ENCODE data around the gene AFDN. TPM values are rescaled to one million over a fixed set of nuclear protein-coding genes. Genes with fewer than 3 reads are reported as not detected.

AFDN gene
- total and polyA plus RNA-seq, 2 experiments from 2014 or later: 66.9 to 200 TPM

DNA sequence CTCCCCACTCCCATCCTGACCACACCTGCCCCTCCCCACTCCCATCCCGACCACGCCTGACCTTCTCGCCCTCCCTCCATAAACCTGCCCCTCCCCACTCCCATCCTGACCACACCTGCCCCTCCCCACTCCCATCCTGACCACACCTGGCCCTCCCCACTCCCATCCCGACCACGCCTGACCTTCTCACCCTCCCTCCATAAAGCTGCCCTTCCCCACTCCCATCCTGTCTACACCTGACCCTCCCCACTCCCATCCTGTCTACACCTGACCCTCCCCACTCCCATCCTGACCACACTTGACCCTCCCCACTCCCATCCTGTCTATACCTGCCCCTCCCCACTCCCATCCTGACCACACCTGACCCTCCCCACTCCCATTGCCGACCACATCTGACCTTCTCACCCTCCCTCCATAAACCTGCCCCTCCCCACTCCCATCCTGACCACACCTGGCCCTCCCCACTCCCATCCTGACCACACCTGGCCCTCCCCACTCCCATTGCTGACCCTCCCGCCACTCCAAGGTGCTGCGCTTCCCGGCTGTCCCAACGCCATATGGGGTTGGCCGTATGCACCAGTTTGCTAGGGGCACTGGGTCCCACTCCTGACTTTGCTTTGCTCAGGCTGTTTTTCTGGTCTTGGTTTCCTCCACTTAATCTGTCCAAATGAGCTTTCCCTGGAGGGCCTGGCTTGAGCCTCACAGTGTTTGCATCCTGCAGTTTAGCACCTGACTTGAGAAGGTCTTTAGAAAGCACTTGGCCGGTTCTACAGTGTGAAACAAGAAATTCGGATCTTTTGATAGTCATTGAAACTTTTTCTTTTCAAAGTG lies 173.7 kb downstream of the AFDN start:
- Histone ChIP-seq H2AFZ (no peak overlapping the region), H3K4me3 (no peak overlapping the region), H4K20me1 (replicated peaks; ENCODE audit: insufficient read depth) (no peaks in the 10 kb centered on the region), H3K4me1 (ENCODE audit: insufficient read depth) (peaks cover 7% of the 10 kb centered on the region), H3K4me2 (no peak overlapping the region), H3K79me2 (replicated peaks; ENCODE audit: insufficient read depth) (no peaks in the 10 kb centered on the region), H3F3A (replicated peaks; ENCODE audit: low read depth) (no peaks in the 10 kb centered on the region), H3K27ac (ENCODE audit: low read depth) (no peak overlapping the region), H3K9me2 (ENCODE audit: insufficient read depth) (no peaks in the 10 kb centered on the region), H3K36me3 (ENCODE audit: insufficient read depth) (no peaks in the 10 kb centered on the region), H3K27me3 (ENCODE audit: insufficient read depth) (no peaks in the 10 kb centered on the region)
- H3K36me3 Mint-ChIP-seq (ENCODE audit: low read depth): peaks cover 16% of the 10 kb centered on the region
- no peak for ATAC-seq
- DNase-seq (ENCODE audit: low spot score): no peak
- no peak overlapping the region for H3K4me3 Mint-ChIP-seq
- H3K27me3 Mint-ChIP-seq (ENCODE audit: insufficient read depth, low read depth, poor library complexity): peaks cover 6% of the 10 kb centered on the region
- H3K9me3 Mint-ChIP-seq: peaks cover 18% of the 10 kb centered on the region
- TF ChIP-seq, protein P1, sequence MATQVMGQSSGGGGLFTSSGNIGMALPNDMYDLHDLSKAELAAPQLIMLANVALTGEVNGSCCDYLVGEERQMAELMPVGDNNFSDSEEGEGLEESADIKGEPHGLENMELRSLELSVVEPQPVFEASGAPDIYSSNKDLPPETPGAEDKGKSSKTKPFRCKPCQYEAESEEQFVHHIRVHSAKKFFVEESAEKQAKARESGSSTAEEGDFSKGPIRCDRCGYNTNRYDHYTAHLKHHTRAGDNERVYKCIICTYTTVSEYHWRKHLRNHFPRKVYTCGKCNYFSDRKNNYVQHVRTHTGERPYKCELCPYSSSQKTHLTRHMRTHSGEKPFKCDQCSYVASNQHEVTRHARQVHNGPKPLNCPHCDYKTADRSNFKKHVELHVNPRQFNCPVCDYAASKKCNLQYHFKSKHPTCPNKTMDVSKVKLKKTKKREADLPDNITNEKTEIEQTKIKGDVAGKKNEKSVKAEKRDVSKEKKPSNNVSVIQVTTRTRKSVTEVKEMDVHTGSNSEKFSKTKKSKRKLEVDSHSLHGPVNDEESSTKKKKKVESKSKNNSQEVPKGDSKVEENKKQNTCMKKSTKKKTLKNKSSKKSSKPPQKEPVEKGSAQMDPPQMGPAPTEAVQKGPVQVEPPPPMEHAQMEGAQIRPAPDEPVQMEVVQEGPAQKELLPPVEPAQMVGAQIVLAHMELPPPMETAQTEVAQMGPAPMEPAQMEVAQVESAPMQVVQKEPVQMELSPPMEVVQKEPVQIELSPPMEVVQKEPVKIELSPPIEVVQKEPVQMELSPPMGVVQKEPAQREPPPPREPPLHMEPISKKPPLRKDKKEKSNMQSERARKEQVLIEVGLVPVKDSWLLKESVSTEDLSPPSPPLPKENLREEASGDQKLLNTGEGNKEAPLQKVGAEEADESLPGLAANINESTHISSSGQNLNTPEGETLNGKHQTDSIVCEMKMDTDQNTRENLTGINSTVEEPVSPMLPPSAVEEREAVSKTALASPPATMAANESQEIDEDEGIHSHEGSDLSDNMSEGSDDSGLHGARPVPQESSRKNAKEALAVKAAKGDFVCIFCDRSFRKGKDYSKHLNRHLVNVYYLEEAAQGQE (IDR thresholded peaks at IDR 0.05; ENCODE audit: unreplicated experiment): no peak
- TF ChIP-seq, protein P2, sequence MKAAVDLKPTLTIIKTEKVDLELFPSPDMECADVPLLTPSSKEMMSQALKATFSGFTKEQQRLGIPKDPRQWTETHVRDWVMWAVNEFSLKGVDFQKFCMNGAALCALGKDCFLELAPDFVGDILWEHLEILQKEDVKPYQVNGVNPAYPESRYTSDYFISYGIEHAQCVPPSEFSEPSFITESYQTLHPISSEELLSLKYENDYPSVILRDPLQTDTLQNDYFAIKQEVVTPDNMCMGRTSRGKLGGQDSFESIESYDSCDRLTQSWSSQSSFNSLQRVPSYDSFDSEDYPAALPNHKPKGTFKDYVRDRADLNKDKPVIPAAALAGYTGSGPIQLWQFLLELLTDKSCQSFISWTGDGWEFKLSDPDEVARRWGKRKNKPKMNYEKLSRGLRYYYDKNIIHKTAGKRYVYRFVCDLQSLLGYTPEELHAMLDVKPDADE (IDR thresholded peaks at IDR 0.05): no peak
- TF ChIP-seq ZNF114 (CRISPR knock-in tag; IDR thresholded peaks at IDR 0.05) (no peak), POLR2AphosphoS5 (IDR thresholded peaks at IDR 0.05; ENCODE audit: low read depth) (no peak), CREB1 (CRISPR knock-in tag; IDR thresholded peaks at IDR 0.05; ENCODE audit: low read depth) (no peak), NANOG (IDR thresholded peaks at IDR 0.05; ENCODE audit: borderline replicate concordance) (no peak), JUNB (IDR thresholded peaks at IDR 0.05; ENCODE audit: unreplicated experiment) (no peak), EZH2 (IDR thresholded peaks at IDR 0.05; ENCODE audit: low read depth, unreplicated experiment) (no peak), EZH2phosphoT487 (IDR thresholded peaks at IDR 0.05; ENCODE audit: unreplicated experiment) (no peak), STAT1 (IDR thresholded peaks at IDR 0.05; ENCODE audit: unreplicated experiment) (no peak), ZNF331 (CRISPR knock-in tag; IDR thresholded peaks at IDR 0.05; ENCODE audit: low read depth) (no peak)
- TF ChIP-seq, protein P3, sequence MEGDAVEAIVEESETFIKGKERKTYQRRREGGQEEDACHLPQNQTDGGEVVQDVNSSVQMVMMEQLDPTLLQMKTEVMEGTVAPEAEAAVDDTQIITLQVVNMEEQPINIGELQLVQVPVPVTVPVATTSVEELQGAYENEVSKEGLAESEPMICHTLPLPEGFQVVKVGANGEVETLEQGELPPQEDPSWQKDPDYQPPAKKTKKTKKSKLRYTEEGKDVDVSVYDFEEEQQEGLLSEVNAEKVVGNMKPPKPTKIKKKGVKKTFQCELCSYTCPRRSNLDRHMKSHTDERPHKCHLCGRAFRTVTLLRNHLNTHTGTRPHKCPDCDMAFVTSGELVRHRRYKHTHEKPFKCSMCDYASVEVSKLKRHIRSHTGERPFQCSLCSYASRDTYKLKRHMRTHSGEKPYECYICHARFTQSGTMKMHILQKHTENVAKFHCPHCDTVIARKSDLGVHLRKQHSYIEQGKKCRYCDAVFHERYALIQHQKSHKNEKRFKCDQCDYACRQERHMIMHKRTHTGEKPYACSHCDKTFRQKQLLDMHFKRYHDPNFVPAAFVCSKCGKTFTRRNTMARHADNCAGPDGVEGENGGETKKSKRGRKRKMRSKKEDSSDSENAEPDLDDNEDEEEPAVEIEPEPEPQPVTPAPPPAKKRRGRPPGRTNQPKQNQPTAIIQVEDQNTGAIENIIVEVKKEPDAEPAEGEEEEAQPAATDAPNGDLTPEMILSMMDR (conservative IDR thresholded peaks at IDR 0.05; ENCODE audit: low read depth in 2 of 2): no peak
- TF ChIP-seq, protein P4, sequence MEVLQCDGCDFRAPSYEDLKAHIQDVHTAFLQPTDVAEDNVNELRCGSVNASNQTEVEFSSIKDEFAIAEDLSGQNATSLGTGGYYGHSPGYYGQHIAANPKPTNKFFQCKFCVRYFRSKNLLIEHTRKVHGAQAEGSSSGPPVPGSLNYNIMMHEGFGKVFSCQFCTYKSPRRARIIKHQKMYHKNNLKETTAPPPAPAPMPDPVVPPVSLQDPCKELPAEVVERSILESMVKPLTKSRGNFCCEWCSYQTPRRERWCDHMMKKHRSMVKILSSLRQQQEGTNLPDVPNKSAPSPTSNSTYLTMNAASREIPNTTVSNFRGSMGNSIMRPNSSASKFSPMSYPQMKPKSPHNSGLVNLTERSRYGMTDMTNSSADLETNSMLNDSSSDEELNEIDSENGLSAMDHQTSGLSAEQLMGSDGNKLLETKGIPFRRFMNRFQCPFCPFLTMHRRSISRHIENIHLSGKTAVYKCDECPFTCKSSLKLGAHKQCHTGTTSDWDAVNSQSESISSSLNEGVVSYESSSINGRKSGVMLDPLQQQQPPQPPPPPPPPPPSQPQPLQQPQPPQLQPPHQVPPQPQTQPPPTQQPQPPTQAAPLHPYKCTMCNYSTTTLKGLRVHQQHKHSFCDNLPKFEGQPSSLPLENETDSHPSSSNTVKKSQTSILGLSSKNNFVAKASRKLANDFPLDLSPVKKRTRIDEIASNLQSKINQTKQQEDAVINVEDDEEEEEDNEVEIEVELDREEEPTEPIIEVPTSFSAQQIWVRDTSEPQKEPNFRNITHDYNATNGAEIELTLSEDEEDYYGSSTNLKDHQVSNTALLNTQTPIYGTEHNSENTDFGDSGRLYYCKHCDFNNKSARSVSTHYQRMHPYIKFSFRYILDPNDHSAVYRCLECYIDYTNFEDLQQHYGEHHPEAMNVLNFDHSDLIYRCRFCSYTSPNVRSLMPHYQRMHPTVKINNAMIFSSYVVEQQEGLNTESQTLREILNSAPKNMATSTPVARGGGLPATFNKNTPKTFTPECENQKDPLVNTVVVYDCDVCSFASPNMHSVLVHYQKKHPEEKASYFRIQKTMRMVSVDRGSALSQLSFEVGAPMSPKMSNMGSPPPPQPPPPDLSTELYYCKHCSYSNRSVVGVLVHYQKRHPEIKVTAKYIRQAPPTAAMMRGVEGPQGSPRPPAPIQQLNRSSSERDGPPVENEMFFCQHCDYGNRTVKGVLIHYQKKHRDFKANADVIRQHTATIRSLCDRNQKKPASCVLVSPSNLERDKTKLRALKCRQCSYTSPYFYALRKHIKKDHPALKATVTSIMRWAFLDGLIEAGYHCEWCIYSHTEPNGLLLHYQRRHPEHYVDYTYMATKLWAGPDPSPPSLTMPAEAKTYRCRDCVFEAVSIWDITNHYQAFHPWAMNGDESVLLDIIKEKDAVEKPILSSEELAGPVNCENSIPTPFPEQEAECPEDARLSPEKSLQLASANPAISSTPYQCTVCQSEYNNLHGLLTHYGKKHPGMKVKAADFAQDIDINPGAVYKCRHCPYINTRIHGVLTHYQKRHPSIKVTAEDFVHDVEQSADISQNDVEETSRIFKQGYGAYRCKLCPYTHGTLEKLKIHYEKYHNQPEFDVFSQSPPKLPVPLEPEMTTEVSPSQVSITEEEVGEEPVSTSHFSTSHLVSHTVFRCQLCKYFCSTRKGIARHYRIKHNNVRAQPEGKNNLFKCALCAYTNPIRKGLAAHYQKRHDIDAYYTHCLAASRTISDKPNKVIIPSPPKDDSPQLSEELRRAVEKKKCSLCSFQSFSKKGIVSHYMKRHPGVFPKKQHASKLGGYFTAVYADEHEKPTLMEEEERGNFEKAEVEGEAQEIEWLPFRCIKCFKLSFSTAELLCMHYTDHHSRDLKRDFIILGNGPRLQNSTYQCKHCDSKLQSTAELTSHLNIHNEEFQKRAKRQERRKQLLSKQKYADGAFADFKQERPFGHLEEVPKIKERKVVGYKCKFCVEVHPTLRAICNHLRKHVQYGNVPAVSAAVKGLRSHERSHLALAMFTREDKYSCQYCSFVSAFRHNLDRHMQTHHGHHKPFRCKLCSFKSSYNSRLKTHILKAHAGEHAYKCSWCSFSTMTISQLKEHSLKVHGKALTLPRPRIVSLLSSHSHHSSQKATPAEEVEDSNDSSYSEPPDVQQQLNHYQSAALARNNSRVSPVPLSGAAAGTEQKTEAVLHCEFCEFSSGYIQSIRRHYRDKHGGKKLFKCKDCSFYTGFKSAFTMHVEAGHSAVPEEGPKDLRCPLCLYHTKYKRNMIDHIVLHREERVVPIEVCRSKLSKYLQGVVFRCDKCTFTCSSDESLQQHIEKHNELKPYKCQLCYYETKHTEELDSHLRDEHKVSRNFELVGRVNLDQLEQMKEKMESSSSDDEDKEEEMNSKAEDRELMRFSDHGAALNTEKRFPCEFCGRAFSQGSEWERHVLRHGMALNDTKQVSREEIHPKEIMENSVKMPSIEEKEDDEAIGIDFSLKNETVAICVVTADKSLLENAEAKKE (CRISPR knock-in tag; IDR thresholded peaks at IDR 0.05): no peak
- peaks cover 8% of the 10 kb centered on the region for H3K4me1 Mint-ChIP-seq
- H3K27ac Mint-ChIP-seq: no peak overlapping the region
